SK-N-SH treated with all-trans-retinoic acid at 6 μM for 48 hours (cell line): ENCODE measurements around the gene MMP14.

Experiments
- ATAC-seq: fragments of 200-7000 bp; cut with Tn5 transposase; 3 replicates; pipeline ENCODE4 v1.9.1; 2020; ENCODE audit warnings: mild to moderate bottlenecking, moderate library complexity
- ARNTL ChIP-seq: fragments of 450-650 bp; formaldehyde crosslinking; IDR thresholded peaks from 2 replicates; pipeline ENCODE4 v1.5.0; 2020; ENCODE audit warnings: low read depth, mild to moderate bottlenecking, moderate library complexity, borderline replicate concordance
- BACH2 ChIP-seq: fragments of 250-450 bp; sonication (Bioruptor Pico); IDR thresholded peaks from 2 replicates; pipeline ENCODE4 v1.9.0; 2021; ENCODE audit warnings: mild to moderate bottlenecking, borderline replicate concordance
- CSDC2 ChIP-seq: fragments of 250-450 bp; sonication (Bioruptor Pico); IDR thresholded peaks from 2 replicates; pipeline ENCODE4 v1.5.0; 2020; ENCODE audit warnings: mild to moderate bottlenecking, moderate library complexity
- CSRNP3 ChIP-seq: fragments of 250-450 bp; sonication (Bioruptor Pico); IDR thresholded peaks from 2 replicates; pipeline ENCODE4 v1.5.1; 2021; ENCODE audit warnings: mild to moderate bottlenecking, moderate library complexity
- ESRRG ChIP-seq: fragments of 250-450 bp; sonication (Bioruptor Pico); IDR thresholded peaks from 2 replicates; pipeline ENCODE4 v1.6.1; 2021; ENCODE audit warnings: mild to moderate bottlenecking
- GLIS3 ChIP-seq: fragments of 250-450 bp; sonication (Bioruptor Pico); IDR thresholded peaks from 2 replicates; pipeline ENCODE4 v1.5.0; 2020; ENCODE audit warnings: mild to moderate bottlenecking, moderate library complexity
- OSR1 ChIP-seq: fragments of 250-450 bp; sonication (Bioruptor Pico); IDR thresholded peaks from 2 replicates; pipeline ENCODE4 v1.8.0; 2022; ENCODE audit warnings: moderate library complexity, mild to moderate bottlenecking, inconsistent platforms
- POU6F1 ChIP-seq: fragments of 250-450 bp; sonication (Bioruptor Pico); IDR thresholded peaks from 2 replicates; pipeline ENCODE4 v1.8.0; 2021; ENCODE audit warnings: low read depth, mild to moderate bottlenecking, moderate library complexity, borderline replicate concordance
- PPARA ChIP-seq: fragments of 250-450 bp; sonication (Bioruptor Pico); IDR thresholded peaks from 2 replicates; pipeline ENCODE4 v1.5.0; 2020; ENCODE audit warnings: mild to moderate bottlenecking, borderline replicate concordance
- RARB ChIP-seq: fragments of 250-450 bp; sonication (Bioruptor Pico); IDR thresholded peaks from 2 replicates; pipeline ENCODE4 v1.8.0; 2021; ENCODE audit warnings: mild to moderate bottlenecking, moderate library complexity
- SNAI2 ChIP-seq: fragments of 250-450 bp; sonication (Bioruptor Pico); IDR thresholded peaks from 2 replicates; pipeline ENCODE4 v1.5.0; 2020; ENCODE audit warnings: mild to moderate bottlenecking, moderate library complexity
- TCF4 ChIP-seq: fragments of 250-450 bp; sonication (Bioruptor Pico); IDR thresholded peaks from 2 replicates; pipeline ENCODE4 v1.8.0; 2021; ENCODE audit warnings: mild to moderate bottlenecking, moderate library complexity, borderline replicate concordance
- TOX ChIP-seq: fragments of 250-450 bp; sonication (Bioruptor Pico); IDR thresholded peaks from 2 replicates; pipeline ENCODE4 v1.8.0; 2021; ENCODE audit warnings: mild to moderate bottlenecking, moderate library complexity, borderline replicate concordance
- TSHZ2 ChIP-seq: fragments of 250-450 bp; sonication (Bioruptor Pico); IDR thresholded peaks from 2 replicates; pipeline ENCODE4 v1.5.0; 2020; ENCODE audit warnings: mild to moderate bottlenecking, moderate library complexity
- ZC3H10 ChIP-seq: fragments of 250-450 bp; sonication (Bioruptor Pico); IDR thresholded peaks from 2 replicates; pipeline ENCODE4 v1.5.1; 2021; ENCODE audit warnings: mild to moderate bottlenecking, moderate library complexity
- ZFP3 ChIP-seq: fragments of 250-450 bp; sonication (Bioruptor Pico); IDR thresholded peaks from 2 replicates; pipeline ENCODE4 v1.5.0; 2020; ENCODE audit warnings: mild to moderate bottlenecking, moderate library complexity
- ZFP30 ChIP-seq: fragments of 450-650 bp; formaldehyde crosslinking; IDR thresholded peaks from 2 replicates; pipeline ENCODE4 v1.5.0; 2022; ENCODE audit warnings: mild to moderate bottlenecking, moderate library complexity
- ZNF565 ChIP-seq: fragments of 450-650 bp; formaldehyde crosslinking; conservative IDR thresholded peaks from 2 replicates; pipeline ENCODE4 v1.5.0; 2020; ENCODE audit warnings: low read depth, mild to moderate bottlenecking, moderate library complexity
- ZNF70 ChIP-seq: fragments of 450-650 bp; formaldehyde crosslinking; IDR thresholded peaks from 2 replicates; pipeline ENCODE4 v1.5.0; 2020; ENCODE audit warnings: mild to moderate bottlenecking, moderate library complexity
- ZNF8 ChIP-seq: fragments of 450-650 bp; formaldehyde crosslinking; IDR thresholded peaks from 2 replicates; pipeline ENCODE4 v1.5.0; 2020; ENCODE audit warnings: mild to moderate bottlenecking, moderate library complexity
- TF ChIP-seq, protein P1 (sequence below): fragments of 250-450 bp; sonication (Bioruptor Pico); IDR thresholded peaks from 2 replicates; pipeline ENCODE4 v1.5.1; 2020; ENCODE audit warnings: low read depth, mild to moderate bottlenecking, moderate library complexity

MMP14 gene

DNA sequence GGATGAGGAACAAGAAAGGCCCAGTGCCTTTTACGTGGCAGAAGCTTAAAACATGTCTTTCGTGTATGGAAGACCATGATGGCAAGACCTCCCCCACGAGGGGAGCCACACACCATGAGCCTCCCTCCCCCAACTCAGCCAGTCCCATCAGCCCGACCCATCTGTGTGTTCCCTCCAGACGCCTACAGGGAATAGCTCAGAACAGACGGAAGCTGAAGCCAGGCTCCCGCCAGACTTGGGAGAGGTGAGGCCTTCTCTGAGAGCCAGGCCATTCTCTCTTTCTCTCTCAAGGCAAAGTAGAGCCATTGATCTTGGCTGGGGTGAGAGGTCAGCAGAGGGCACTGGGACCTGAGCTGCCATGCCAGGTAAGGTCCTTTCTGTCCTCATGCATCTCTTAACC lies 56.1 kb downstream of the MMP14 start:
- no peak for ATAC-seq
- TF ChIP-seq SNAI2 (CRISPR knock-in tag) (no peak), ZNF565 (no peak), ZNF70 (CRISPR knock-in tag) (no peak), TOX (CRISPR knock-in tag) (no peak)

DNA sequence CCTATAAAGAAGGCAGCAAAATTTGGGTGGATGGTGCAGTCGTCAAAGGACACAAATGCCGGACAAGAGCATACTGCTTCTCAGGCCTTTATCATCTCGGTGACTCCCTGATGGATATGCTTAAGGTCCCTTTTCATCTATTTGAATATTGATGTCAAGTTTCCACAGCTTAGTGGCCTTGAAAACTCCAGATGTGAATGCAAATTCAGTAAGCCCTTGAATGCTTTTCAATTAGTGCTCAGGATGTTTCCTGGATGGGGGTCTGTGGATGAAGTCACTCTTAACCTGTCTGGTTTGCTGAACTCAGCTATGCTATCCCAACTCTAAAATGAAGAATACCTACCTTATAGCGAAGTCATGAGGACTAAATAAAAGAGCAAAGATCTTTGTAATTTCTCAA lies 57.3 kb downstream of the MMP14 start:
- TF ChIP-seq OSR1: no peak
- TF ChIP-seq PPARA: no peak
- TF ChIP-seq CSRNP3 (CRISPR knock-in tag): no peak
- TF ChIP-seq BACH2: no peak
- ATAC-seq: no peak

DNA sequence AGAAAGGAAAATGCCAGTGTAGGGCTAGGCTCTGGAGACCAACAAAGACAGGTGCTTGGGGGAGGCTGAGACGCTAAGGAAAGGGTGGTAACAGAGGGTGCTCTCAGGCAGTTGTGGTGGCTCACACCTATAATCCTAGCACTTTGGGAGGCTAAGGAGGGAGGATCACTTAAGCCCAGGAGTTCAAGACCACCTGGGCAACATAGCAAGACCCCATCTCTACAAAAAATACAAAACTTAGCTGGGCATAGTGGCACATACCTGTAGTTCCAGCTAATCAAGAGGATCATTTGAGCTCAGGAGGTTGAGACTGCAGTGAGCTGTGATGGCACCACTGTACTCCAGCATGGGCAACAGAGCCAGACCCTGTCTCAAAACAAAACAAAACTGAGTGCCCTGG lies 59.0 kb downstream of the MMP14 start:
- ATAC-seq: no peak
- TF ChIP-seq ZC3H10 (CRISPR knock-in tag) (no peak), CSDC2 (CRISPR knock-in tag) (no peak), ARNTL (CRISPR knock-in tag) (no peak), ZFP3 (CRISPR knock-in tag) (no peak), ZNF70 (CRISPR knock-in tag) (no peak), TOX (CRISPR knock-in tag) (no peak), TCF4 (CRISPR knock-in tag) (no peak), POU6F1 (CRISPR knock-in tag) (no peak), BACH2 (no peak), TSHZ2 (CRISPR knock-in tag) (no peak), CSRNP3 (CRISPR knock-in tag) (no peak), RARB (CRISPR knock-in tag) (no peak), ZNF565 (no peak), ZNF8 (CRISPR knock-in tag) (no peak), SNAI2 (CRISPR knock-in tag) (no peak), ESRRG (CRISPR knock-in tag) (no peak)
- TF ChIP-seq, protein P1, sequence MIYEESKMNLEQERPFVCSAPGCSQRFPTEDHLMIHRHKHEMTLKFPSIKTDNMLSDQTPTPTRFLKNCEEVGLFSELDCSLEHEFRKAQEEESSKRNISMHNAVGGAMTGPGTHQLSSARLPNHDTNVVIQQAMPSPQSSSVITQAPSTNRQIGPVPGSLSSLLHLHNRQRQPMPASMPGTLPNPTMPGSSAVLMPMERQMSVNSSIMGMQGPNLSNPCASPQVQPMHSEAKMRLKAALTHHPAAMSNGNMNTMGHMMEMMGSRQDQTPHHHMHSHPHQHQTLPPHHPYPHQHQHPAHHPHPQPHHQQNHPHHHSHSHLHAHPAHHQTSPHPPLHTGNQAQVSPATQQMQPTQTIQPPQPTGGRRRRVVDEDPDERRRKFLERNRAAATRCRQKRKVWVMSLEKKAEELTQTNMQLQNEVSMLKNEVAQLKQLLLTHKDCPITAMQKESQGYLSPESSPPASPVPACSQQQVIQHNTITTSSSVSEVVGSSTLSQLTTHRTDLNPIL (CRISPR knock-in tag): no peak
- TF ChIP-seq, all 23 proteins: peak for 0

- ATAC-seq: no peak
- TF ChIP-seq ESRRG (CRISPR knock-in tag) (no peak), ZFP3 (CRISPR knock-in tag) (no peak), OSR1 (no peak), ZNF70 (CRISPR knock-in tag) (no peak), TSHZ2 (CRISPR knock-in tag) (no peak), GLIS3 (CRISPR knock-in tag) (no peak), ZNF565 (no peak), CSDC2 (CRISPR knock-in tag) (no peak), BACH2 (no peak), POU6F1 (CRISPR knock-in tag) (no peak), ZFP30 (CRISPR knock-in tag) (no peak), ZNF8 (CRISPR knock-in tag) (no peak), PPARA (no peak)
- TF ChIP-seq, protein P1 (CRISPR knock-in tag): no peak
Observed at GRCh38 chr14:22896356-22896755, 60.0 kb downstream of the MMP14 start.
